Adrenal gland (tissue), 5 donors: ENCODE measurements around the gene MED23.

ENCODE experiments used
- CTCF ChIP-seq, 6 experiments: fragments of 450-650 bp in 4 of 6; fragments of 200-600 bp in 2 of 6; sonication (generic) in 1 of 6; IDR thresholded peaks; 1 replicate in 5 of 6; 2 replicates in 1 of 6; pipeline versions ENCODE4 v1.5.1 to v1.8.0; 2016 to 2021; ENCODE audit warnings: antibody characterized with exemption in 6 of 6, mild to moderate bottlenecking in 2 of 6, moderate library complexity in 1 of 6
- POLR2A ChIP-seq, 2 donors: fragments of 450-650 bp; IDR thresholded peaks; one replicate each; pipeline ENCODE4 v1.6.1; 2017; ENCODE audit warnings: antibody characterized with exemption in 2 of 2, mild to moderate bottlenecking in 2 of 2, moderate library complexity in 1 of 2
- donor health status: DM: no; HTN: no; CAD: no.

DNA sequence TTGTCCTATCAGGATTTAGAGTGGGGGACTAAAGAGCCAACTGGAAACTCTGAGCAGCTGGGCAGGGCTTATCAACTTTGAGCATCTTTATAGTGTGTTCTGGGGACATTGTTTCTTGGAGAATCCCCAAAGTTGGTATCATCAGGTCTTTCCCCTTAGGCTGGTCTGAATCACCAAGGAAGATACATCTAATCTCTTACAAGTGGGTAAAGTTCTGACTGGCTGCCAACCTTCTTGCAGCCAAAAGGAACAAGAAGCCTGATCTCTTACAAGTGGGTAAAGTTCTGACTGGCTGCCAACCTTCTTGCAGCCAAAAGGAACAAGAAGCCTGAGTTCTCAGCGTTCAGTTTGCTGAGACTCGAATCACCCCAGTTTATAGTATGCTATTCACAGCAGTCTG, 1.6 kb upstream of the MED23 start:
- TF ChIP-seq POLR2A (IDR thresholded peaks at IDR 0.05) (no peak), CTCF (IDR thresholded peaks at IDR 0.05) (no peak)
